GM18520 (cell line): ENCODE measurements around the gene RELL1.

Source experiments
- ATAC-seq: cut with Tn5 transposase; IDR thresholded peaks from one replicate; pipeline ENCODE4 v1.9.1; 2021; ENCODE audit not compliant: unreplicated experiment

Gene RELL1

GRCh38 chr4:37641886-37642849, 44.0 kb downstream of the RELL1 start:
- ATAC-seq, result no peak

GRCh38 chr4:37641352-37641751, 44.8 kb downstream of the RELL1 start:
- ATAC-seq, result no peak

- ATAC-seq, result no peak
These were observed 46.5 kb downstream of the RELL1 start for GRCh38 chr4:37639551-37640285.

GRCh38 chr4:37635155-37635554, 51.0 kb downstream of the RELL1 start:
- no peak for ATAC-seq

- ATAC-seq, result no peak
These were observed 52.0 kb downstream of the RELL1 start for GRCh38 chr4:37634180-37634579.

GRCh38 chr4:37632836-37633235, 53.3 kb downstream of the RELL1 start:
- no peak for ATAC-seq

GRCh38 chr4:37631551-37631950, 54.6 kb downstream of the RELL1 start:
- no peak for ATAC-seq

GRCh38 chr4:37629713-37630112, 56.5 kb downstream of the RELL1 start:
- ATAC-seq, result no peak

- no peak for ATAC-seq
These were observed 57.1 kb downstream of the RELL1 start for GRCh38 chr4:37628977-37629609.

- ATAC-seq, result no peak
These were observed 58.9 kb downstream of the RELL1 start for GRCh38 chr4:37627263-37627662.

GRCh38 chr4:37625499-37625898, 60.7 kb downstream of the RELL1 start:
- no peak for ATAC-seq

- no peak for ATAC-seq
These were observed 62.2 kb downstream of the RELL1 start for GRCh38 chr4:37623940-37624339.

GRCh38 chr4:37623125-37623524, 63.1 kb downstream of the RELL1 start:
- ATAC-seq, result no peak

- no peak for ATAC-seq
These were observed 66.0 kb downstream of the RELL1 start for GRCh38 chr4:37620176-37620575.

GRCh38 chr4:37615720-37616063, 70.5 kb downstream of the RELL1 start:
- ATAC-seq, result no peak

GRCh38 chr4:37615059-37615719, 71.0 kb downstream of the RELL1 start:
- ATAC-seq, result no peak

- ATAC-seq, result no peak
These were observed 73.4 kb downstream of the RELL1 start for GRCh38 chr4:37612811-37613210.

GRCh38 chr4:37609626-37610025, 76.5 kb downstream of the RELL1 start:
- no peak for ATAC-seq

GRCh38 chr4:37607018-37607417, 79.2 kb downstream of the RELL1 start:
- no peak for ATAC-seq

- no peak for ATAC-seq
These were observed 80.2 kb downstream of the RELL1 start for GRCh38 chr4:37605843-37606565.

GRCh38 chr4:37604461-37604860, 81.7 kb downstream of the RELL1 start:
- no peak for ATAC-seq
